Daoy (cell line): ENCODE measurements around the gene SYS1. TPM values are rescaled to one million over a fixed set of nuclear protein-coding genes. Genes with fewer than 3 reads are reported as not detected.

Experiments used
- DNase-seq: peaks from one replicate; pipeline ENCODE4 v3.0.0-alpha.2; 2015; ENCODE audit warnings: low read depth
- total RNA-seq: library from RNA; depleted of rRNA; stranded (reverse); fragments of >200 nt; shearing (Covaris generic); gene quantifications from 2 replicates; pipeline ENCODE4 v1.2.3, GENCODE V29; 2014

SYS1 gene
- total RNA-seq, 1 experiment from 2014 or later: 12.5 TPM

DNA sequence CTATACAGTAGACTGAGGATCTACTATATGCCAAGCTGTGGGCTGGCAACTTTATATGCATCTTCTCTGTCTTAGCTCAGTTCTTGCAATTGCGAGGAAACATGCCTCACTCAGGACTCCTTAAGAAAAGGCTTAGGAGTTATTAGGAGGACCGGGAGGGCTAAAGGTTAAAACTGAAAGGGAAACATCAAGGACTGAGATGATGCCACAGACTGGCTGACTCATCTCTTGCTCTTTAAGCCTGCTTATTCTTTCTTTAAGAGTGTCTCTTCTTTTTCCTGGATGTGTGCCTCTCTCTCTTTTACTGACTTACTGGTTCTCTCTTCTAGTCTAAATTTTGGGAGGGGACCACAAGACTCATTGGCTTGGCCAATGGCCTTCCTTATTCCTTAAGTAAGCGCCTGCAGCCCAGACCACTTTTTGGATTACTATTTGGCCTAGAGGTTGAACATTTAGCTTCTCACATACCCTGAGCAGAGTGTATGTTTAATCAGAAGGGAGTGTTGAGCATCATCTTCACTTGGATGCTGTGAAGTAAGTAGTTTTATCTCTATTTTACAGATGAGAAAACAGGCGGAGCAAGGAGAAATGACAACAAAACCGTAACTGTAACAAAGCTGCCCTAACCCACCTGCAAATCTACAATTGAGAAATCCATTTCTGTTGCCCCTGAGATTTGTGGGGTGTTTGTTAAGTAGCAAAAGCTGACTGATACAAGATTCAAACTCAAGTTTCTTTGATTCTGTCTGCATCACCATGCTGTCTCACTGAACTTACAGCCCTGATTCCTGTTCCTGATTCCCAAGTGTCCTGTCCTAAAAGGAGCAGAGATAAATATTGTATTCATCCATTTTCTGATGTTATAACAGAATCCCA lies 7.5 kb upstream of the SYS1 start:
- peak; percentile 62 for DNase-seq

DNA sequence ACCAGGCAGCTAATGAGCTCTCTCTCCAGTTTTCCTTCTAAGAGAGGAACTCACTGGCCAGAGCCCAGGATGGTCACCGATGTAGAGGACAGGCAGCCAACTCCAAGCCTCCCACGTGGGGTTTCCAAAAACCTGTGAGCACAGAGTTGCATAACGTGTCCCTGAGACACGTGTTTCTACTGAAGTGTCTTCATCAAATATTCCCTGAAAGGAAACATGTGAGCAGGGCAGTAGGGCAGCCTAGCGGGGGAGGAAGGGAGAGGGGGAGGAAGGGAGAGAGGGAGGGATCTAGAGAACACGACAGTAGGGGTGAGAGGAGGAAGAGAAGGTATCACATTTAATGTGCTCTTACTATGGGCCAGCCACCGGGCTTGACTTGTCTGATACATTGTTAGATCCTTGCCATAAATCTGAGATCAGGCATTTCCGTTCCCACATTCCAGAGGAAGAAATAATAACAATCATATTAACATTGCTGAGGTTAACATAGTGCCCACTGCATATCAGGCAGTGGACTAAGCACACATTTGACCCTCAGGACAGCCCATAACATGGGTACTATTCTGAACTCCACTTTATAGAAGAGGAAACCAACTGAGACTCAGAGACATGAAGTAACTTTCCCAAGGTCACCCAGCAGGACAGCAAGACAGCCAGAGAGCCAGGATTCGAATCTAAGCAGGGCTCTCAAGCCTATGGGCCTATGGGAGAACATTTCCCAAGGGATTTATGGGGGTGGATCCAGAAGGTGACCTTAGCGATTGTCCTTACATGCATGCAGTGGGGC lies 4.5 kb upstream of the SYS1 start:
- DNase-seq: peak; percentile 72

DNA sequence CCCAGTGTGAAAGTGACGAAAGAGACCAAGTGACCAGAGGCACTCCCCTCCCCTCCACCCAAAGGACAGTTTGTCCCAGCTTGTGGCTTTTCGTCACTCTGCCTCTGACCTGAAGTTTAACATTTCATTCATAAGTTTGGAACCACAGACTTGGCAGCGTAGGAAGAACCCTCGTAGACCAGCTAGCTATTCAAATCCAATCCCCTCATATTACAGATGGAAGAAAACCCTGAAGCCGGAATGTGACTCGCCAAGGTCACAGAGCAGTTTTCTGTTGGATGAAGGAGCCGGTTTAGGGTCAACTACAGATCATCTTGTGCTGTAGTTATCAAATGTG lies 3.9 kb upstream of the SYS1 start:
- no peak for DNase-seq

DNA sequence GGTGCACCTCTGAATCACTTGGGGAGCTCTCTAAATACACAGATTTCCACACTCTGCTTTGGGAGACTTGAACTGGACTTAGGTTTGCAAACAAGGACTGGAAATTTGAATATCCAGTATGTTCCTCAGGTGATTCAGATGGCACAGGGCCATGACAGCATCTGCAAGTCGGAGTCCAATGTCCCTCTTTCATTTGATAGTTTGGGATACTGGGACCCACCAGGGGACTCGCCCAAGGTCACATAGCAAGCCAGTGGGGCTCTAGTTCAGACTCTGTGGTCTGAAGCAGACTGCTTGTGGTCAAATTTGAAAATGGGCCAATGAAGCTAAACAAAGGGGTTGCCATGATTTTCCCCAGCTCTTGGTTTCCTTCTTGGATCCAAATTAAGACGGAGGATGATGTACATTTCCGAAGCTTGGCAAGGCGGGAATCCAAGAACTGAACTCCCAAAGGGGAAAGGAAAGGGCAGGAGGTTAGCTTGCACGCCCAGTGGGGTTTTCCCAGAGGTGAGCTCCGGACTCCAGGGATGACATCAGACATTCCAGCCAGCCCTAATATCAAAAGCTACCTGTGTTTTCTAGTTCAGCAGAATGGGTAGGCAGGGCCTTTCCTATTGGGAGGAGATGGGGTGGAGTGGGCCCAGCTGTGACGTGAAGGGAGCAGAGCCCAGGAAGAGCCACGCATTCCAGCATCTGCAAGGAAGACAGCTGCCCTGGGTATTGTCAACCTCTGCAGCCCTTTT lies 3.4 kb upstream of the SYS1 start:
- DNase-seq: peak; percentile 76

DNA sequence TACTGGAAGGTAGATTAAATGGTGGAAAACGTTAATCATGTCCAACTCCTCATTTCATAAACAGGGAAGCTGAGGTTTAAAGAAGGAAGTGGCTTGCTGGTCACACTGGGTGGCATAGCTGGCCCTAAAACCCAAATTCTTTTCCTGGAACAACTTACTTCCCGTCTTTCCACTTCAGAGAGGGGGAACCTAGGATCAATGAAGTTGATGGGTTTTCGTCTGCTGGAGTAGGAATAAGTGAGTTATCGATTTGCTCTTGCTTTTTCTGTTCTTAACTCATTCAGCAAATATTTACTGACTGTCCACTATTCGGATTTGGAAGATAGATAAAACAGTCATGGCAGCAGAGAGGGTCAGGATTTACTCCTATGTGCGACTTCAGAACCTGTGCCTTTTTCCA lies 1.2 kb upstream of the SYS1 start:
- DNase-seq: no peak

DNA sequence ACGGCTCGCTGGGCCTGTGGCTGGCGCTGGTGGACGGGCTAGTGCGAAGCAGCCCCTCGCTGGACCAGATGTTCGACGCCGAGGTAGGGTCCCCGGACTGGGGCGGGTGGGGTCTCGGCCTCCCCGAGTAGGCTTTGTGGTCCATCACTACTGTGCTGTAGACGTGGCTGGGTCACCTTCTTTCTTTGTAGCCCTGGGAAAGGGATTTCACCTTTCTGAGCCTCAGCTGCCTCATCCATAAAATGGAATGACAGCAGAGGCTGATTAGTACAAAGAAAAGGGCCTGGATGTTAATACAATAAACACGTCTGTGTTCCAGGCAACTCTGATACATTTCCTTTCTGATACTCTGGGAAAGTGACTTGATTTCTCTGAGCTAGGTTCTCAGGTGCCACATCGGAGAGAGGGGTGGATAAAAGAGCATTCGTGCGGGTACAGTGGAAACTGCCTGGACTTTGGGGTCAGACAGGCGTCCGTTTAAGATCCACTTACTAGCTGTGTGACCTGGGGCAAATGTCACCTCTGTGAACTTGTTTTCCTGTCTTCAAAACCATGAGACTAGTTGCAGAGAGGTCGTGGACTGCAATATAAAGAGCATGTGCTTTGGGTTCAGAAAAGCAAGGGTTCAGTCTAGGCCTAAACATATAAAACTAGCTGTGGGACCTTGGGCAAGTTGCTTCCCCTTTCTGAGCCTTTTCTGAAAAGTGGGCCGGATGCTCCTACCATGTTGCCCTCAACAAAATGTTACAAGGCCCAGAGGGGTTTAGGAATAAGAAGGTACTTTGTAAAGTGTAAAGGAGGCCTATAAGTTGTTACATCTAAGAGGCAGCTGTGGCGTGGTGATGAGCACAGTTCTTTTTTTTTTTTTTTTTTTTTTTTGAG lies 896 bp downstream of the SYS1 start:
- DNase-seq: no peak

DNA sequence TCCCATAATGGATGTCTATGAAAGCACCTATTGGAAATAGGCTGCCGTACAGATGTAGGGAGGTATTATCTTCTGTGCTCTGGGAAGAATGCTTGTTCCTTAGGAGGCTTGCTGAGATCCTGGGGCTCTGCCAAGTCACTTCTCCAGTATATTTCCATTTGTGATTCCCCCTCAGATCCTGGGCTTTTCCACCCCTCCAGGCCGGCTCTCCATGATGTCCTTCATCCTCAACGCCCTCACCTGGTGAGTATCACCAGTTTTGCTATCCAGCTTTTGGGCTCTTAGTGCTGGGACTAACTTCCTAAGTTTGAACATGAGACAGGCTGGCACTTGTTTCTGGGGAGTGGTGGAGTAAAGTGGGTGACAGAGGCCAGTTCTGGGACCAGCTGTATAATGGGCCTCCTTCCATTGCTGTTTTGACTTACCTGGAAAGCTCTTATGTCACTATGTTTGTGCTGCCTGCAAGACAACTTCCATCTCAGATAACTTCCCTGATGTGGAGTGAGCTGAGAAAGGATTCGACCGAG lies 2.6 kb downstream of the SYS1 start:
- DNase-seq: no peak

DNA sequence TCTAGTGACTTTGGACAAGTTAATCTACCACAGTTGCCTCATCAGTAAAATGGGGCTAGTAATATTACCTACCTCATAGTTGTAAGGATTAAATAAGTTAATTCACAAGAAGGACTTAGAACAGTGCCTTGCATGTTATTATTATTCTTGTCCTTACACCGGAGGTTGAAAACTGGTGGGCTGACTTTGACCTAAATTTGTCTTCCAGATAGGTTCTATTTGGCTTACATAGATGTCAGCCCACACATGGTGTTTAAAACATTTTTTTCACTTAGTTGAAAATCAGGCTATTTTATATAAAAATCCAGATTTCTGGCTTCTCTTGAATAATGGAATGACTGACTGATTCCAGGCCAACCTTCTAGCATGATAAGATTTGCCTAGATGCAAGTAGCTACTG lies 3.2 kb downstream of the SYS1 start:
- no peak for DNase-seq

DNA sequence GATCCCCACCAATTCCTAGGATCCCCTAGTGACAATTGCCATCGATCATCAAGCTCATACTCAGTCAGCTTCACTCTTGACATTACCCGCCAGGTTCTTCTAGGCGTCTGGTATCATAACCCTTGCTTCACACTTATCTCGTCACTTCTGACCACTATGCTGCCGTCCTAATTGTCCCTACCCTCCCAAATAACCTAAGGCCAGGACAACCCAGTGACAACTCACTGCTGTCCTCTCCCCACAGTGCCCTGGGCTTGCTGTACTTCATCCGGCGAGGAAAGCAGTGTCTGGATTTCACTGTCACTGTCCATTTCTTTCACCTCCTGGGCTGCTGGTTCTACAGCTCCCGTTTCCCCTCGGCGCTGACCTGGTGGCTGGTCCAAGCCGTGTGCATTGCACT lies 3.7 kb downstream of the SYS1 start:
- DNase-seq: no peak

DNA sequence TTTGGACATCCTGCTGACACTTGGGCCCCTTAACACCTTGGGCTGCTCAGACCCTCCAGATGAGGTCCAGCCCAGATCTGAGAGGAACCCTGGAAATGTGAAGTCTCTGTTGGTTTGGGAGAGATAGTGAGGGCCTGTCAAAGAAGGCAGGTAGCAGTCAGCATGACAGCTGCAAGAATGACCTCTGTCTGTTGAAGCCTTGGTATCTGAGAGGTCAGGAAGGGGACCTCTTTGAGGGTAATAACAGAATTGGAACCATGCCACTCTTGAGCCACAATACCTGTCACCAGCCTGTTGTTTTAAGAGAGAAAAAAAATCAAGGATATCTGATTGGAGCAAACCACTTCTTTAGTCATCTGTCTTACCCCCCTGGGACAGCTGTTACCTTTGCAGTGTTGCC lies 4.2 kb downstream of the SYS1 start:
- no peak for DNase-seq

DNA sequence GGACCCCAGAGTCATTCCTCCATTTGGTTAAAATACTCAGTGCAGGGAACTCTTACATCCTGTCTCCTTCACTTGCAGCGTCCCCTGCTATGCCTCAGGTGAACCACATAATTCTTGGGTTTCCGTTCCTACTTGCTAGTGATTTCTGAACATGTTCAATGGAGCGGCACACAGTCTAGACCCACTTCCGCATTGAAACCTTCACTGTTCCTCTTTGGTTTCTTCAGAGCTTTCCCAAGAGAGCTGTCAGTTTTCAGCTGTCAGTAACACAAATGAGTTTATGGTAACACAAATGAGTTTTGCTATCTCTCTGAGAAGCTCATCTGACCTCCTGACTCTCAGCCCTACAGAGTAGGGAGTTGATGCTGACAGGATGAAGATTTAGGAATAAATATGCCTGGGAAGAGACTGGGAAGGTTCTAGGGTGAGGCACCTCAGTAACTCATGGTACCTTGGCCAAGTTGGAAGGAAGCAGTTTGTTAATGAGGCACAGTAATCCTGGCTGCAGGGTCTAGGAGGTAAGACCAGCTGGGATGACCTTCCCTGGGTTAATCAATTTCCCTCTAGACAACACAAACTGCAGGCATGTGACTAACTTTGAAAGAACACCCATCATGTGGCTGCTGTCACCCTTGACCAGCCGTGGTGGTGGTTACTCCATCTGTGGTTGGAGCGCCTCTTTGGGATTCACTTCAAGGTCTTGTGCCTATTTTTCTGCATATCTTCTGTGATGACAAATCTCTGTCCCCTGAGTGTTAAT lies 5.4 kb downstream of the SYS1 start:
- DNase-seq: no peak

DNA sequence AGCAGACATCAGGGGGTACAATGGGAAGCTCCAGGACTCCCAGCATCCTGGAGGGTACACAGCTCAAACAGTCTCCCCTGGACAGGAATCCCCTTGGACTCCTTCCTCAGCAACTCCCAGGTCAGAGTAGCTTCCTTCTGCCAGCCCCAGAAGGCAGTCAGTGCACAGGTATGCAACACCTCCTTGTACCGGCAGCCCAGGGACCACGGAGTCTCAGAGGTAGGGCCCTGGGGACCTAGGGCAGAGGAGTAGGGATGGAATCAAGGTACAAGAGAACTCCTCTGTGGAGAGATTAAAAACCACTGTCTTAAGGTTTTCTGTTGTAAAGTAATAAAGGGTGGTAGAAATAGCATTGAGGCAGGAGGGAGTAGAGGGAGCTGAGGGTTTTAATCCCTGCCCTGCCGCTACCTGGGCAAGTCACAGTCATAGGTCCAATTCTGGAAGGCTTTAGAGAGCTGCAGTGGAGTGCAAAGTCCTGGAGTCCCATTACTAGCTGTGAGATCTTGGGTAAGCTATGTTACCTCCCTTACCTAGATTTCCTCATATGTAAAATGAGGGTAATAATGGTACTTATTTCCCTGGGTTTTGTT lies 7.7 kb downstream of the SYS1 start:
- no peak for DNase-seq

DNA sequence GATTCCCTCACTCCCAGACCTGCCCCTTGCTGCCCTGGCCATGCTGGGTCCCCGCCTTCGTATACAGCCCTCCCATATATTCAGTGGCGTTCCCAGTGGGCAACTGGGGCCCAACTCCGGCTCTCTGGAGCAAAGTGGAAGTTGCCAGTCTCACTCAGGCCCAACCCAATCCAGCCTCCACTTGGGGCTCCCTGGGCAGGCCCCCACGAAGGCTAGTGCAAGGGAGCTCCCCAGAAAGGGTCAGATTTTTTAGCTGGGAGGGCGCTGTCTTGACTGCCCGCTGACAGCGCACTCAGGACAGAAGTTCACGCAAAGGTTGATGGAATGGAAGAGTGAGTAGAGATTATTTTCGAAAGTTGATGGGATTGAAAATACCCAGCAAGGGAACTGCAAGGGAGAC lies 9.3 kb downstream of the SYS1 start:
- no peak for DNase-seq

DNA sequence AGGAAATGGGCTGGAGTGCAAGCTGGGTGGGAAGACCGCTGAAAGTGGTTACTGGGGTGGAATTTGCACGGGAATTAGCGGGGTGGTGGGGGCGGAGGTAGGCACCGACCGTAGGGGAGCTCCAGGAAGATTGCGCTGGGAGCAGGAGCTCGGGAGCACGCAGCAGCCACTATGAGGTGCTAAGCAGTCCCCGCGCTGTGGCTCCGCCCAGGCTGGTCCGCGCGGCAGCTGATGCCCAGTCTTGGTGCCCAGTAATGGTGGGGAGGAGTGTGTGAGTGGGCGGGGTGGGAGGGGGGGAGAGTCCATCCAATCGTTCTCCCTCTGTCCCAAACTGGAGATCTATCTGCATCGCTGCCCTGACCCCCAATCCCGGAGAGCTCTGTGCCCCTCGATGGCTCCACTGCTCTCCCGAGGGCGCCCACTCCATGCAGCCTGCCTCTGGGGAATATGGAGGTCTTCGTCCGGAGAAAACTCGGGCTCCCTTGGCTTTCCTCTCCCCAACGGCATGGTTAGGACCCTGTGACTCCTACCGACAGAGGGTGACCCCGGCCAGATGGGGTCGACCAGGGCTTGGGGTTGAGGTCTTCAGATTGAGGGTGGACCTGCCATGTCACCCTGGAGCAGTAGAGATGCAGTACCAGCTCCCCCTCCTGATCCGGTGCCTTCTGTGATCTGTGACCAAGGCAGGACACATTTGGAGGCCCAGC lies 9.8 kb downstream of the SYS1 start:
- DNase-seq: no peak

DNA sequence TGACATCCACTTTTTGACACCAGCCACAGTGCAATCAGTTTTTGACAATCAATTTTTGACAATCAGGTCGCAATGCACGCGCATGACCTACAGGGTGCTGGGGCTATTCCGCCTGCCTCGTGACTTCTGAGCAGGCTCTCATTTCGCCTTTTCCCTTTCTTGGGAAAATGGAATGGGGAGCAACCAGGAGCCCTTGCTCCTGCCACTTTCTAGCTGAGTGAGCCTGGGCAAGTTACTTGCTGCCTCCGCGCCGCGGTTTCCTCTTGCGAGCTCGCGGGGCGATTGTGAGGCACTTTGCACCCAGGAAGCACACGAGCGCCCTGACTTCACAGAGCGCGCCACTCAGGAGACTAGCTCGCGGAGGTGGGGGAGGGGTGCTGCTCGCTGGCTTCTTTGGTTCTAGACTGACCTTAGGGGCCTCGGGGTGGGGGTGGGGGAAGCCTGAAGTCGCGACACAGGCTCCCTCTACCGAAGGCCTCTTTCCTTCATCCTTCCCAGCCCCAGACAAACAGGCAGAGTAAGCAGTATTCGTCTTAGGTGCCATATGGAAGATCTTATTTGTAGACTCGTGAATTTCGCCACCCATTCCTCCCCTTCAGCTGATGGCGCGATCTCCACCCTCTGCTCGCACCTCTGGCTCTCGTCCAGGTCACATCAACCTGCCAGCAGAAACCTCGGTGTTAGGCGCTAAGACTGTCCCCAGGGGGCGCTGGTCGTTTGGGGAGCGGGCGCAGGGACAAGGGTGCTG lies 10.6 kb downstream of the SYS1 start:
- DNase-seq: peak; percentile 86

DNA sequence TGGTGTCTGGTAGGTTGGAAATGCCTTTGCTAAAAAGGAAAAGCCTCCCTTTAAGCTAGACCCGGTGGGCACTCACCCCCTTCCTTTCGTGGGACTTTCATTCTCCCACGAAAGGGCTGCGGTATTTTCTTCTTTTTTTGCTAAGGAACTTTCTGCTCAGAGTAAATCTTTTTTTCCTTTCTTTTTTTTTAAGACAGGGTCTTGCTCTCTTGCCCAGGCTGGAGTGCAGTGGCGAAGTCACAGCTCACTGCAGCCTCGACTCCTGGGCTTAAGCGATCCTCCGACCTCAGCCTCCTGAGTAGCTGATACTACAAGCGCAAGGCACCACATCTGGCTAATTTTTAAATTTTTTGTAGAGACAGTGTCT lies 11.1 kb downstream of the SYS1 start:
- no peak for DNase-seq

DNA sequence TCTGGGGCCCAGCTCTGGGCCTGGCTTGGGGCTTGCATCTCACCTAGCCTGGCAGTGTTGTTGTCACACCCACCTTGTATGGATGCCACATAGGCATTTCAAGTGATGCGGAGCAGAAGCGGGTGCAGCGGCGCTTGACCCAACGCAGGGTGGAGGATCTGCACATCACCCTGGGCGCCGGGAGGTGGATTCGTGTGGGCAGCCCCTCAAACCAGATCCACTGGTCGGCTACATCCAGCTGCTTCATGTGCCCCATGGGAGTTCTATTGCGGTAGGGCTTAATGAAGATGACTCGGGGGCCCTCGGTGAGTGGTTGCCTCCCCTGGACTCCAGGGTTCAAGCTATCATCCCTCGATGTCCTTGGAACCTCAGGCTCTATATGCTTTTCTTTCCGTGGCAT lies 12.0 kb downstream of the SYS1 start:
- no peak for DNase-seq

DNA sequence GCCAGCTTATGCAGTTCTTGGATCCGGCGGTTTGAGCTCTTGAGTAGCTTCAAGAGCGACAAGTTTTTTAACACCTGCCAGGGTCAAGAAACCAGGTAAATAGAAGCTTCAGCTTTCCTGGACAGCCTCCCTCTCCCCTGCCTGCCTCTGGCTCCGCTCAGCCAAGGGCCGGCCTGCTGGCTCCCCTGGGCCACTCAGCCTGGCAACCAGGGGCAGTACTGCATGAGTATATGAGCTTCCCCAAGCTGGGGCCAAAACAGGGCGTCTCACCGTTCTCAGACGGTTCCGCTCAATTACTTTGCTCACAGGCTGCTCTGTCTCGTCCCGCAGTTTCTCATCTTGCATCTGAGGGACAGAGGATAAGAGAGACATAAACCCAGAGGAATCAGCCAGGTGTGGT lies 14.3 kb downstream of the SYS1 start:
- no peak for DNase-seq

DNA sequence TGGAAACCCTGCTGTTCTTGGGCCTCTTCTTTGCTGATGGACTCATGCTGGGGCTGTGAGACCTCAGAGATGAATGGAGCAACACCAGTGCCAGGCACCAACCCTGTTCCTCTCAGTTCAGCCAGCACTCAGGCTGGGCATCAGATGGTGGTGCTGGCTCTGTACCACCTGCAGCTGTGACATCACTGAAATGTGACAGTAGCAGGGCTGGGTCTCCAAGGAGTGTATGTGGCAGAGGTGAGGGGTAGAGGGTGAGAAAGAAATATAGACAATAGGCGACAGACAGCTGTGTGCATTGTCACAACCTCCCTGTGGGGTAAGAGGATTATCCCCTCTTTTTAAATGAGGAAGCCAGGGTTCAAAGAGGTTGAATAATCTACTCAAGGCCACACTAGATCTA lies 15.2 kb downstream of the SYS1 start, which contains the start of gene TP53TG5:
Gene TP53TG5 (minus strand): TSS at position 135 of the 400 bp plus-strand sequence. CDS start 89 bp downstream, at position 46.
- DNase-seq: no peak
